Stimulated activated CD4-positive, alpha-beta T cell treated with anti-CD3 and anti-CD28 coated beads, Interleukin-1b, Interleukin-23, amount 100 ng/mL, for 48 hours (primary cell): ENCODE results near the gene TIMM23B.
"Not testable (repeated sequence)": the region's sequence is repeated elsewhere in the genome, so short reads cannot be mapped to it uniquely, and the experiment has no call there.

ENCODE experiments used
- DNase-seq: peaks from one replicate; pipeline ENCODE4 v3.0.0-alpha.2; 2020

The TIMM23B gene

GRCh38 chr10:49987207-49987606 is 45.4 kb downstream of the TIMM23B start:
- DNase-seq: not testable (repeated sequence)

- not testable (repeated sequence) for DNase-seq
Observed at GRCh38 chr10:49988376-49988775, 46.5 kb downstream of the TIMM23B start, which contains the start of gene AGAP6. AGAP6 (plus strand) TSS chr10:49988406; CDS start chr10:49988716, 310 bp downstream.

DNA sequence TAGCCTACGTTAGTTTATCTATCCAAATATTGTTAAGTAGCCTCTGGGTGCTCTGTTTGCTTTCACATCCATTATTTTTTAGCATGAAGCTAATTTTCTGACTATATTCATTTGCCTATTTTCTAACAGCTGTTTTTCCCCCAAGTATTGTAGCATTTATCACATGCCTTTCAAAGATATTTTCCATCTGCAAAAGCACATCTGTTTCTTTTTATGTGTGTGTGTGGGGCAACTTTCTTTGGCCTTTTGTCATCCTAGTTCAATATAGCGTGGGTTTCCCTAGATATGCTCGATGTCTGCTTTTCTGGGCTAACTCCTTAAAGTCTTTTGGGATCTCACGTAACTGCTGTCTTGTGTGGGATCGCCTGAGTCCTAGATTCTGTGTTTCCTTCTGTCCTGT is 53.5 kb downstream of the TIMM23B start:
- not testable (repeated sequence) for DNase-seq

- DNase-seq: not testable (repeated sequence)
Observed at GRCh38 chr10:50014024-50014423, 72.2 kb downstream of the TIMM23B start.

- not testable (repeated sequence) for DNase-seq
Observed at GRCh38 chr10:50015596-50016220, 73.9 kb downstream of the TIMM23B start.

- DNase-seq: not testable (repeated sequence)
Observed at GRCh38 chr10:50016926-50017325, 75.1 kb downstream of the TIMM23B start.

DNA sequence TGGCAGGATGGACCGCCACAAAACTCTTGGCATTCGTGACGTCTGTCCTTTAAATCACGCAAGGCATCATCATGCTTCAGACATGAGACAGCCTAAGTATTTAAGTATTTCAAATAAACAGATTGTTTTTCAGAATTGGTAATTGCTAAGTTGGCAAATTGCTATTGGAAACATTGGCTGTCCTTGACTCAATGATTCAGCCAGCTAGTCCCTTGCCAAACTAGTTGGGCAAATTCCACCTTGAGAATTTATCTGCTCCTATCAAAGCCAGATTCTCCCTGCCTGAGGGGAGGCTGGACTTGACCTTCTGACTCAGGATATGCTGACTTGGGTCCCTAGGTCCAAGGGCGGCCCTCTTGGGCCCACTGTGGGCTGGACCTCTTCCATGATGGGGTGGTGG is 75.8 kb downstream of the TIMM23B start:
- not testable (repeated sequence) for DNase-seq

- not testable (repeated sequence) for DNase-seq
Observed at GRCh38 chr10:50019279-50019678, 77.4 kb downstream of the TIMM23B start.

- DNase-seq: not testable (repeated sequence)
Observed at GRCh38 chr10:50020451-50021024, 78.7 kb downstream of the TIMM23B start.

- DNase-seq: no peak
Observed at GRCh38 chr10:50021646-50022045, 79.8 kb downstream of the TIMM23B start.
